DOHH2 (cell line): ENCODE data around the gene BORCS8.

ENCODE experiments used
- H3F3A ChIP-seq: fragments of 200-600 bp; sonication (generic), shearing (Covaris generic); 2 replicates; pipeline ENCODE4 v1.6.0; 2016; ENCODE audit warnings: antibody characterized with exemption, mild to moderate bottlenecking; ENCODE audit not compliant: control insufficient read depth, insufficient read depth
- H3K27ac ChIP-seq: fragments of 200-600 bp; sonication (generic); 2 replicates; pipeline ENCODE4 v1.5.1; 2014; ENCODE audit warnings: low read depth, mild to moderate bottlenecking, low read length, moderate library complexity
- H3K27me3 ChIP-seq: fragments of 200-600 bp; sonication (generic); 2 replicates; pipeline ENCODE4 v1.6.1; 2014; ENCODE audit warnings: mild to moderate bottlenecking, low read length, mixed read lengths; ENCODE audit not compliant: control insufficient read depth
- H3K36me3 ChIP-seq: fragments of 200-600 bp; sonication (generic); 2 replicates; pipeline ENCODE4 v1.6.1; 2014; ENCODE audit warnings: mild to moderate bottlenecking, low read length, moderate library complexity, mixed read lengths; ENCODE audit not compliant: control insufficient read depth
- H3K4me1 ChIP-seq: fragments of 200-600 bp; sonication (generic); 2 replicates; pipeline ENCODE4 v1.6.1; 2014; ENCODE audit warnings: mild to moderate bottlenecking, low read length, mixed read lengths; ENCODE audit not compliant: control insufficient read depth
- H3K4me2 ChIP-seq: fragments of 200-600 bp; sonication (generic); 2 replicates; pipeline ENCODE4 v1.6.0; 2014; ENCODE audit warnings: mild to moderate bottlenecking, low read length, moderate library complexity
- H3K4me3 ChIP-seq: fragments of 200-600 bp; sonication (generic); 2 replicates; pipeline ENCODE4 v1.5.1; 2014; ENCODE audit warnings: mild to moderate bottlenecking, low read length, mixed read lengths
- H3K79me2 ChIP-seq: fragments of 200-600 bp; sonication (generic); 2 replicates; pipeline ENCODE4 v1.6.1; 2014; ENCODE audit warnings: mild to moderate bottlenecking, low read length, mixed read lengths; ENCODE audit not compliant: control insufficient read depth
- H3K9me2 ChIP-seq: fragments of 200-600 bp; sonication (generic); replicated peaks from 2 replicates; pipeline ENCODE4 v1.6.1; 2014; ENCODE audit warnings: mild to moderate bottlenecking, low read length, mixed read lengths; ENCODE audit not compliant: control insufficient read depth
- H3K9me3 ChIP-seq: fragments of 200-600 bp; sonication (generic); 2 replicates; pipeline ENCODE4 v1.6.1; 2014; ENCODE audit warnings: antibody characterized with exemption, low read length, mixed read lengths; ENCODE audit not compliant: control insufficient read depth, insufficient read depth
- H4K20me1 ChIP-seq: fragments of 200-600 bp; sonication (generic); 2 replicates; pipeline ENCODE4 v1.6.0; 2014; ENCODE audit warnings: low read depth, mild to moderate bottlenecking, antibody characterized with exemption, low read length, moderate library complexity; ENCODE audit not compliant: control insufficient read depth, insufficient read depth
- CTCF ChIP-seq: fragments of 200-600 bp; sonication (generic); IDR thresholded peaks from one replicate; pipeline ENCODE4 v1.5.1; 2014; ENCODE audit warnings: antibody characterized with exemption, mild to moderate bottlenecking, low read depth, low read length; ENCODE audit not compliant: poor library complexity, severe bottlenecking
- EZH2phosphoT487 ChIP-seq: fragments of 200-600 bp; sonication (generic); IDR thresholded peaks from 2 replicates; pipeline ENCODE4 v1.6.1; 2017; ENCODE audit warnings: borderline replicate concordance, mild to moderate bottlenecking, antibody characterized with exemption, low read length, moderate library complexity, mixed read lengths

The BORCS8 gene

GRCh38 chr19:19131989-19132388 is 60.0 kb downstream of the BORCS8 start:
- no peak for TF ChIP-seq CTCF
- TF ChIP-seq EZH2phosphoT487, result no peak
- no peaks in the 10 kb centered on the region; the same call in 1 of the 2 replicates for H3K36me3 ChIP-seq
- H3F3A ChIP-seq, result peaks cover 6% of the 10 kb centered on the region
- no peak overlapping the region for H3K27ac ChIP-seq
- peaks cover 12% of the 10 kb centered on the region for H3K4me1 ChIP-seq
- no peak overlapping the region for H3K4me2 ChIP-seq
- H3K79me2 ChIP-seq, result peaks cover 14% of the 10 kb centered on the region
- H3K9me2 ChIP-seq, result no peaks in the 10 kb centered on the region
- H3K9me3 ChIP-seq, result no peaks in the 10 kb centered on the region
- no peaks in the 10 kb centered on the region for H4K20me1 ChIP-seq
- no peaks in the 10 kb centered on the region for H3K27me3 ChIP-seq
- H3K4me3 ChIP-seq, result no peak overlapping the region
